ENCODE results near the gene UBE2Z. TPM values are rescaled to one million over a fixed set of nuclear protein-coding genes. Genes with fewer than 3 reads are reported as not detected.

Gene UBE2Z
- total and polyA plus RNA-seq, 11 donors, result 19.3 to 59.0 (median 41.0) TPM

GRCh38 chr17:48925251-48925990 lies 17.2 kb downstream of the UBE2Z start:
- ATAC-seq (no peak), DNase-seq (no peak)
- Histone ChIP-seq H3K27me3 (no peaks in the 10 kb centered on the region), H3K27ac (no peak overlapping the region), H3K4me3 (no peak overlapping the region), H3K9me3 (no peaks in the 10 kb centered on the region), H3K36me3 (peaks cover 3 to 100% (median 98%) of the 10 kb centered on the region in 9 donors), H3K4me1 (peaks cover 0 to 10% (median 0%) of the 10 kb centered on the region in 12 donors)
- WGBS, 4 donors, result 75 to 90% (median 84%) methylated on average over 4 of the region's 4 CpGs
- TF ChIP-seq CTCF (IDR thresholded peaks at IDR 0.05), result no peak
- no peak for TF ChIP-seq POLR2A (IDR thresholded peaks at IDR 0.05)
- intact Hi-C loops (cut with DNase I), result no loop called here

GRCh38 chr17:48925991-48926342 lies 17.8 kb downstream of the UBE2Z start:
- Histone ChIP-seq H3K4me3 (no peak overlapping the region), H3K27ac (no peak overlapping the region), H3K36me3 (peaks cover under 1 to 100% (median 98%) of the 10 kb centered on the region in 9 donors), H3K9me3 (no peaks in the 10 kb centered on the region), H3K4me1 (peaks cover 0 to 13% (median 0%) of the 10 kb centered on the region in 12 donors), H3K27me3 (no peaks in the 10 kb centered on the region)
- intact Hi-C loops (cut with DNase I), result no loop called here
- DNase-seq, result no peak
- 33 to 45% (median 36%) methylated on average over 3 of the region's 3 CpGs for WGBS, 4 donors
- ATAC-seq, result no peak
- no peak for TF ChIP-seq POLR2A (IDR thresholded peaks at IDR 0.05)
- TF ChIP-seq CTCF (IDR thresholded peaks at IDR 0.05), result no peak

GRCh38 chr17:48927978-48928745 lies 20.0 kb downstream of the UBE2Z start:
- H3K36me3 ChIP-seq, result peaks cover 0 to 100% (median 98%) of the 10 kb centered on the region in 9 donors
- 69 to 87% (median 75%) methylated on average over 6 of the region's 6 CpGs for WGBS, 4 donors
- intact Hi-C loops (cut with DNase I), result no loop called here
- H3K27me3 ChIP-seq, result no peaks in the 10 kb centered on the region
- ATAC-seq (no peak), DNase-seq (no peak)
- TF ChIP-seq CTCF (IDR thresholded peaks at IDR 0.05) (no peak), POLR2A (IDR thresholded peaks at IDR 0.05) (no peak)
- peaks cover 0 to 13% (median 0%) of the 10 kb centered on the region in 12 donors for H3K4me1 ChIP-seq
- no peaks in the 10 kb centered on the region for H3K9me3 ChIP-seq
- H3K27ac ChIP-seq, result no peak overlapping the region
- no peak overlapping the region for H3K4me3 ChIP-seq
